Fibroblast of villous mesenchyme (primary cell): ENCODE measurements around the gene ADGRB3. TPM values are rescaled to one million over a fixed set of nuclear protein-coding genes. Genes with fewer than 3 reads are reported as not detected.

Experiments used
- DNase-seq: peaks from one replicate; pipeline ENCODE4 v3.0.0-alpha.2; 2010; ENCODE audit warnings: low read depth
- H3K4me3 ChIP-seq: 2 replicates; pipeline ENCODE4 v1.5.1; 2011; ENCODE audit warnings: low read depth, mild to moderate bottlenecking, low read length
- total RNA-seq: library from RNA; depleted of rRNA; stranded (reverse); fragments of >200 nt; gene quantifications from 2 replicates; pipeline ENCODE4 v1.2.3, GENCODE V29; 2012
- TF ChIP-seq, protein P1 (sequence below): IDR thresholded peaks from 2 replicates; pipeline ENCODE4 v1.5.1; 2012; ENCODE audit warnings: low read depth, mild to moderate bottlenecking, low read length; ENCODE audit not compliant: insufficient read depth

ADGRB3 gene
- total RNA-seq, 1 donor: under 0.01 TPM

- DNase-seq: no peak
- no peak overlapping the region for H3K4me3 ChIP-seq
- TF ChIP-seq, protein P1, sequence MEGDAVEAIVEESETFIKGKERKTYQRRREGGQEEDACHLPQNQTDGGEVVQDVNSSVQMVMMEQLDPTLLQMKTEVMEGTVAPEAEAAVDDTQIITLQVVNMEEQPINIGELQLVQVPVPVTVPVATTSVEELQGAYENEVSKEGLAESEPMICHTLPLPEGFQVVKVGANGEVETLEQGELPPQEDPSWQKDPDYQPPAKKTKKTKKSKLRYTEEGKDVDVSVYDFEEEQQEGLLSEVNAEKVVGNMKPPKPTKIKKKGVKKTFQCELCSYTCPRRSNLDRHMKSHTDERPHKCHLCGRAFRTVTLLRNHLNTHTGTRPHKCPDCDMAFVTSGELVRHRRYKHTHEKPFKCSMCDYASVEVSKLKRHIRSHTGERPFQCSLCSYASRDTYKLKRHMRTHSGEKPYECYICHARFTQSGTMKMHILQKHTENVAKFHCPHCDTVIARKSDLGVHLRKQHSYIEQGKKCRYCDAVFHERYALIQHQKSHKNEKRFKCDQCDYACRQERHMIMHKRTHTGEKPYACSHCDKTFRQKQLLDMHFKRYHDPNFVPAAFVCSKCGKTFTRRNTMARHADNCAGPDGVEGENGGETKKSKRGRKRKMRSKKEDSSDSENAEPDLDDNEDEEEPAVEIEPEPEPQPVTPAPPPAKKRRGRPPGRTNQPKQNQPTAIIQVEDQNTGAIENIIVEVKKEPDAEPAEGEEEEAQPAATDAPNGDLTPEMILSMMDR: no peak
Measured at GRCh38 chr6:69086689-69087088, 451.6 kb downstream of the ADGRB3 start.

GRCh38 chr6:69089539-69089938 lies 454.5 kb downstream of the ADGRB3 start:
- no peak overlapping the region for H3K4me3 ChIP-seq
- TF ChIP-seq, protein P1: no peak
- no peak for DNase-seq

- TF ChIP-seq, protein P1: no peak
- peak; percentile 35 for DNase-seq
- no peak overlapping the region for H3K4me3 ChIP-seq
Measured at GRCh38 chr6:69090132-69090531, 455.1 kb downstream of the ADGRB3 start.

GRCh38 chr6:69096681-69097080 lies 461.6 kb downstream of the ADGRB3 start:
- TF ChIP-seq, protein P1: no peak
- no peak for DNase-seq
- no peak overlapping the region for H3K4me3 ChIP-seq

DNA sequence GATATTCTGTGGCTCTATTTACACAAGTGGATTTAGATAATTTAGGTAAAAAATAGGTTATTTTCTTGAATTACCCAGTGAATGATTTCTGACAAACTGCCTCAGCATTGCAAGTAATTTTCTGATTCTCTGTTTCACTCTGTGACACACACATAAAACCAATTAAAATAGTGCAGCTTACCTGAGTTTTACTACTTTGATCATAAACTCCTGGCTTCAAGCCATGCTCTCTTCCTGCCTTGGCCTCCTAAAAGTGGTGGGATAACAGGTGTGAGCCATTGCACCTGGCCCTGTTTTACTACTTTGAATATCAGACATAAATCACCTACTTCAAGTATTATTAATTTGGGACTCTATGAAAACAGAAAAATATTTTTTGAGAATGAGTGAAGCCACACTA lies 462.9 kb downstream of the ADGRB3 start:
- no peak overlapping the region for H3K4me3 ChIP-seq
- TF ChIP-seq, protein P1: no peak
- DNase-seq: no peak

DNA sequence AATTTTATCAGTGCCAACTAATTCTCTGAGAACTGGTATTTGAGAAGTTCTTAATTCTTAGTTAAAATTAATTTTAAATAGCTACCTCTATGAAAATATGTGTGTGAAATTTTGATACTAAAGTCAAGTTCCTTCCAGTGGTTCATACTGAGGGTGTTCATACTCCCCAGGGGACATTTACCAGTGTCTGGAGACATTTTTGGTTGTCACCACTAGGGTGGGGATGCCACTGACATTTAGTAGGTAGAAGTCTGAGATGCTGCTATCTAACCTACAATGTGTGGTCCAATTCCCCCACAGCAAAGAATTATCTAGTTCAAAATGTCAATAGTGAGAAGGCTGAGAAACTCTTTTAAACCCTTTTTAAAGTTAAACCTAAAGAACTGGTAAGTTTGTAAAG lies 463.8 kb downstream of the ADGRB3 start:
- DNase-seq: no peak
- TF ChIP-seq, protein P1: no peak
- no peak overlapping the region for H3K4me3 ChIP-seq

DNA sequence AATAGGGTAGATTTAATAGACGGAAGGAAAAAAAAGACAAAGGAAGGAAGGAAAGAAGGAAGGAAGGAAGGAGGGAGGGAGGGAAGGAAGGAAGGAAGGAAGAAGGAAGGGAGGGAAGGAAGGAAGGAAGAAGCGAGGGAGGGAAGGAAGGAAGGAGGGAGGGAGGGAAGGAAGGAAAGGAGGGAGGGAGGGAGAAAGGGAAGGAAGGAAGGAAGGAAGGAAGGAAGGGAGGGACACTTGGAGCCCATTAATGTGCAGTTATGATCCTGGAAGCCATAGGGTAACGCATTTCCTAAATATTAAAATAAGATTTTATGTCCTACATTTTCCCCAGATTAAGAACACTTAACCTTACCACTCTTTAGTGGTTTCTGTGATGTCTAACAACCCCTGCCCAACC lies 465.7 kb downstream of the ADGRB3 start:
- TF ChIP-seq, protein P1: no peak
- H3K4me3 ChIP-seq: no peak overlapping the region
- DNase-seq: no peak
